Tibial nerve (tissue), 4 donors: ENCODE measurements around the gene C1QC. TPM values are rescaled to one million over a fixed set of nuclear protein-coding genes. Genes with fewer than 3 reads are reported as not detected.

ENCODE experiments used
- DNase-seq, 2 donors: peaks; one replicate each; pipeline ENCODE4 v3.0.0-alpha.2; 2019; ENCODE audit warnings: low spot score in 2 of 2
- H3K27ac ChIP-seq, 4 donors: fragments of 200-600 bp; sonication (generic) in 3 of 4; one replicate each; pipeline ENCODE4 v1.5.1; 2017 to 2019; ENCODE audit warnings: mild to moderate bottlenecking in 1 of 4
- H3K27me3 ChIP-seq, 2 donors: fragments of 200-600 bp; sonication (generic) in 1 of 2; one replicate each; pipeline versions ENCODE4 v1.5.1 to v1.6.0; 2017 to 2019
- H3K36me3 ChIP-seq, 3 donors: fragments of 200-600 bp; sonication (generic); one replicate each; pipeline ENCODE4 v1.5.1; 2018 to 2019
- H3K4me1 ChIP-seq, 4 donors: fragments of 200-600 bp; sonication (generic) in 3 of 4; one replicate each; pipeline ENCODE4 v1.5.1; 2017 to 2019
- H3K4me3 ChIP-seq, 4 donors: fragments of 200-600 bp; sonication (generic) in 3 of 4; one replicate each; pipeline ENCODE4 v1.5.1; 2017 to 2019; ENCODE audit warnings: mild to moderate bottlenecking in 1 of 4, moderate library complexity in 1 of 4
- H3K9me3 ChIP-seq, 4 donors: fragments of 200-600 bp; sonication (generic) in 3 of 4; one replicate each; pipeline ENCODE4 v1.5.1; 2017 to 2019
- CTCF ChIP-seq, 5 experiments: fragments of 200-600 bp in 3 of 5; fragments of 450-650 bp in 2 of 5; sonication (generic) in 3 of 5; IDR thresholded peaks; one replicate each; pipeline ENCODE4 v1.5.1; 2016 to 2019; ENCODE audit warnings: antibody characterized with exemption in 5 of 5, mild to moderate bottlenecking in 3 of 5, moderate library complexity in 2 of 5
- EP300 ChIP-seq, 2 donors: sonication (generic); formaldehyde crosslinking; IDR thresholded peaks; one replicate each; pipeline ENCODE4 v1.6.1; 2017; ENCODE audit warnings: antibody characterized with exemption in 2 of 2, mild to moderate bottlenecking in 1 of 2
- POLR2A ChIP-seq, 2 donors: fragments of 450-650 bp; IDR thresholded peaks; one replicate each; pipeline ENCODE4 v1.6.1; 2017; ENCODE audit warnings: antibody characterized with exemption in 2 of 2, mild to moderate bottlenecking in 2 of 2, moderate library complexity in 2 of 2
- WGBS, 2 donors: methylation state at CpG; one replicate each; pipeline ENCODE4 v1.1.5; 2018; 5-methylcytosine and 5-hydroxymethylcytosine counted together
- total RNA-seq, 4 donors: library from RNA; depleted of rRNA; stranded (reverse); fragments of >200 nt; gene quantifications; one replicate each; pipeline ENCODE4 v1.1.0, GENCODE V29; 2016

Gene C1QC
- total RNA-seq, 4 donors from 2014 or later: 130 to 315 (median 188) TPM

- H3K9me3 ChIP-seq: no peaks in the 10 kb centered on the region
- H3K27me3 ChIP-seq: peaks cover 0 to 14% of the 10 kb centered on the region in 2 donors
- H3K27ac ChIP-seq: no peak overlapping the region
- no peaks in the 10 kb centered on the region for H3K36me3 ChIP-seq
- DNase-seq: no peak
- WGBS, 2 donors: 78 to 82% methylated on average over 15 of the region's 15 CpGs
- no peak overlapping the region for H3K4me3 ChIP-seq
- peaks cover 0 to 11% (median 4%) of the 10 kb centered on the region in 4 donors for H3K4me1 ChIP-seq
- TF ChIP-seq EP300 (IDR thresholded peaks at IDR 0.05) (no peak), CTCF (IDR thresholded peaks at IDR 0.05) (no peak), POLR2A (IDR thresholded peaks at IDR 0.05) (no peak)
Observed at GRCh38 chr1:22681556-22682276, 38.3 kb downstream of the C1QC start.

- no peaks in the 10 kb centered on the region for H3K9me3 ChIP-seq
- H3K27ac ChIP-seq: no peak overlapping the region
- no peaks in the 10 kb centered on the region for H3K4me1 ChIP-seq
- H3K36me3 ChIP-seq: no peaks in the 10 kb centered on the region
- no peak for DNase-seq
- 62 to 63% methylated on average over 1 of the region's 1 CpG for WGBS, 2 donors
- TF ChIP-seq CTCF (IDR thresholded peaks at IDR 0.05): no peak
- TF ChIP-seq EP300 (IDR thresholded peaks at IDR 0.05): no peak
- TF ChIP-seq POLR2A (IDR thresholded peaks at IDR 0.05): no peak
- H3K4me3 ChIP-seq: no peak overlapping the region
- H3K27me3 ChIP-seq: peaks cover 0 to 9% of the 10 kb centered on the region in 2 donors
Observed at GRCh38 chr1:22683547-22683946, 40.1 kb downstream of the C1QC start.

GRCh38 chr1:22685591-22686059, 42.2 kb downstream of the C1QC start:
- Histone ChIP-seq H3K27ac (peak overlapping the region in 1 of 4 donors; percentile 10), H3K4me1 (no peaks in the 10 kb centered on the region), H3K36me3 (no peaks in the 10 kb centered on the region), H3K4me3 (no peak overlapping the region), H3K9me3 (no peaks in the 10 kb centered on the region), H3K27me3 (peaks cover 0 to 9% of the 10 kb centered on the region in 2 donors)
- DNase-seq: no peak
- 29 to 36% methylated on average over 10 of the region's 10 CpGs for WGBS, 2 donors
- TF ChIP-seq EP300 (IDR thresholded peaks at IDR 0.05): peak in 1 of 2 donors; percentile 17
- TF ChIP-seq POLR2A (IDR thresholded peaks at IDR 0.05): no peak
- TF ChIP-seq CTCF (IDR thresholded peaks at IDR 0.05): no peak

- DNase-seq: no peak
- Histone ChIP-seq H3K27me3 (peaks cover 2 to 9% of the 10 kb centered on the region in 2 donors), H3K4me3 (no peak overlapping the region), H3K36me3 (no peaks in the 10 kb centered on the region), H3K9me3 (no peaks in the 10 kb centered on the region), H3K27ac (no peak overlapping the region), H3K4me1 (no peaks in the 10 kb centered on the region)
- TF ChIP-seq POLR2A (IDR thresholded peaks at IDR 0.05) (no peak), CTCF (IDR thresholded peaks at IDR 0.05) (no peak), EP300 (IDR thresholded peaks at IDR 0.05) (no peak)
- WGBS, 2 donors: 90 to 100% methylated on average over 2 of the region's 2 CpGs
Observed at GRCh38 chr1:22687191-22687590, 43.8 kb downstream of the C1QC start.

- Histone ChIP-seq H3K27me3 (peaks cover 2 to 9% of the 10 kb centered on the region in 2 donors), H3K27ac (no peak overlapping the region), H3K9me3 (no peaks in the 10 kb centered on the region)
Observed at GRCh38 chr1:22688466-22688865, 45.0 kb downstream of the C1QC start.

More at GRCh38 chr1:22688466-22688865, 45.0 kb downstream of the C1QC start:
- Histone ChIP-seq H3K36me3 (no peaks in the 10 kb centered on the region), H3K4me1 (no peaks in the 10 kb centered on the region), H3K4me3 (no peak overlapping the region)
- no peak for DNase-seq
- no peak for TF ChIP-seq EP300 (IDR thresholded peaks at IDR 0.05)
- no peak for TF ChIP-seq CTCF (IDR thresholded peaks at IDR 0.05)
- no peak for TF ChIP-seq POLR2A (IDR thresholded peaks at IDR 0.05)
